GM18861 (cell line): ENCODE data around the gene B3GAT1.

Source experiments
- ATAC-seq: cut with Tn5 transposase; IDR thresholded peaks from one replicate; pipeline ENCODE4 v1.9.1; 2021; ENCODE audit not compliant: unreplicated experiment

Gene B3GAT1

DNA sequence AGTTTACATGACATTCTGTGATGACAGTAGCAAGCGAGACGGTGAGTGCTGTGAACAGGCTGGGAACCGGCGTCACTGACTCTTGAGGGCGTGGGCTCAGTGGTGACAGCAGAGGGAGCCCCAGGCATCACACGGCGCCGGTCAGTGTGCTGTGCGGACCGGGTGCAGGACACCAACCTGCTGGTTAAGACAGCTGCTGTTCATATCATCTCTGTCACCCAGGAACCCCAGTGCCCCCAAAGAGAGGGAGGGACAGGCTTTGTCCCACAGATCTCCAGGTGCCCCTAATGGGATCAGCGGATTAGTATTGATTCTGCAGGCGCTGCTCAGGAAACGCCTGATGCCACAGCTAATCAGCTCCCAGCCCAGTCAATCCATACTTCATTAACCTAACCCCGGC lies 18.4 kb downstream of the B3GAT1 start:
- no peak for ATAC-seq

- no peak for ATAC-seq
These were observed 19.0 kb downstream of the B3GAT1 start for GRCh38 chr11:134392953-134393615.

DNA sequence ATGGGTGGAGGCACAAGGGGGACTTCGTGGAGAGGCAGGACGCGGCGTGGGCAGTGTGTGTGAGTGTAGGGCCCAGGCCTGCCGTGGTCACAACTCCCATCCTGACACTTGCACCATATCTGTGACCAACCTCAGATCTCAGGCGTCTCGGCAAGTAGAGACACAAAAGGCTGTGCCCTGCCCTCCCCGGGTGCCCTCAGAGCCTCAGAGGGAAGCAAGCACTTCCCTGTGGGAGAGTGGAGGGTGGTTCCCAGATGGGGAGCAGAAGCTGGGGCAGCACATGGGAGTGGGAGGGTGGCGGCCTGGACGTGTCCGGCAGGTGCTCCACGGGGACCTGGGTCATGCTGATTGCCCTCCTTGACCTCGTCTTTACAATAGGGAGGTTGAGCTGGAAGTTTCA lies 20.4 kb downstream of the B3GAT1 start:
- ATAC-seq, result no peak

- no peak for ATAC-seq
These were observed 21.1 kb downstream of the B3GAT1 start for GRCh38 chr11:134390706-134391569.

GRCh38 chr11:134389464-134390180 lies 22.4 kb downstream of the B3GAT1 start:
- ATAC-seq, result no peak

- ATAC-seq, result no peak
These were observed 23.5 kb downstream of the B3GAT1 start for GRCh38 chr11:134388590-134388989.

GRCh38 chr11:134387501-134387900 lies 24.5 kb downstream of the B3GAT1 start:
- ATAC-seq, result no peak

DNA sequence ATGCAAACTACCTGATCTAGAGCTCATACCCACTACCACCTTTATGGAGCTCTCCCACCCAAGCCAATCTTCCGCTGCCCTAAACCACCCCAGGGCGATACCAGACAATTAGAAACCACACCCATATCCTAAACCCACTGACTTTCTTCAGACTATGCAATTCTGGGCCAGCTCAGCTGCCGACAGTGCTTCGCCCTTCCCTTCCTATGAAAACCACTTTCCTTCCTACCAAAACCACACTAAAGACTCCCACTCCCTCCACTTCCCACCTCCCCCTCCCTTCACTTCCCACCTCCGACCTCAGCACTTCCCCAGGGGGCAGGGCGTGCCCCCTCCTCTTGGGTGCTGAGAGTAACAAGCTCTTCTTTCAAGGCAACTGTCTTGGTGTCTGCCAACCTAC lies 25.1 kb downstream of the B3GAT1 start:
- ATAC-seq, result no peak

GRCh38 chr11:134385774-134386565 lies 26.1 kb downstream of the B3GAT1 start:
- ATAC-seq, result no peak

DNA sequence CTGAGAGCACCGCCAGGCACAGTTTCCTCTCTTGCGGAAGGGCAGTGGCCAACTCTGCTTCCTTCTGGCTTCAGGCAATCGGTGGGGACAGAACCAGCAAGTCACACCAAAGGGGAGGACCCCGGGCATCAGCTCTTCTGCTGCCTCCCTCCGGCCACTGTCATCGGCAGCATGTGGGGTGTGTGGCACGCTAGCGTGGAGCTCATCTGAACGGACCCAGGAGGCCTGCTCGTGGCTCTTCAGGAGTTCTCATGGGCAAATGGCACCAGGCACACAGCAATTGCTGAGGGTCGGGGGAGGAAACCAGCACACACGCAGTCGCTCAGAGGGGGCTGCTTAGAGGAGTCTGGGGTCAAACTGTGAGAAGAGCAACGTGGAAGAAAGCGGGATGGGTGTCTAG lies 26.9 kb downstream of the B3GAT1 start:
- no peak for ATAC-seq

- no peak for ATAC-seq
These were observed 27.6 kb downstream of the B3GAT1 start for GRCh38 chr11:134384406-134384805.

DNA sequence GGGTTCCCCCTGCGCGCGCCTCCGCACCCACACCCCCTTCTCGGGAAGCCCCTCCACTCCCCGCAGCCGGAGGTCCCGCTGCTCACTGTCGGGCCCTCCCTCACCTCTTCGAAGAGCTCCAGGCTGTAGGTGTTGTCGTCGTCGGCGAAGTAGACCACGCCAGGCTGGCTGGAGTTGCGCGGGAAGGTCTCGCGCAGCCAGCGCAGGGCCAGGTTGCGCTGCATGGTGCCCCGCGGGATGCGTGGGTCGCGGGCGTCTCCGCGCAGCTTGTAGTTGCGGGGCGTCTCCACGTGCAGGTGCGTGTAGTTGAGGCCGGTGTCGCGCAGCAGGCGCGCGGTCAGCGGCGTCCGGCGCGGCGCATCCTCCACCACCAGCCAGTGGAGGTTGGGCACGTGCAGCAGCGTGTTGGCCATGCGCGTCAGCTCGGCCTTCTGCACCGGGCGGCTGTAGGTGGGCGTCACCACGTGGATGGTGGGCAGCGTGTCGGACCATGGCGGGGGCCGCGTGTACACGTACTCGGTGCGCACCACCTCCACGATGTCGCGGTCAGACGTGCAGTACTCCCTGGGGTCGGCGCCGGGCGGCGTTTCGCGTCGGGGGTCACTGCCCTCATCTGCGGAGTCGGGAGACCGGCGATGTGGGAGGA lies 28.3 kb downstream of the B3GAT1 start:
- ATAC-seq, result no peak

- ATAC-seq, result no peak
These were observed 29.2 kb downstream of the B3GAT1 start for GRCh38 chr11:134382830-134383229.

- ATAC-seq, result no peak
These were observed 29.8 kb downstream of the B3GAT1 start for GRCh38 chr11:134382257-134382656.

DNA sequence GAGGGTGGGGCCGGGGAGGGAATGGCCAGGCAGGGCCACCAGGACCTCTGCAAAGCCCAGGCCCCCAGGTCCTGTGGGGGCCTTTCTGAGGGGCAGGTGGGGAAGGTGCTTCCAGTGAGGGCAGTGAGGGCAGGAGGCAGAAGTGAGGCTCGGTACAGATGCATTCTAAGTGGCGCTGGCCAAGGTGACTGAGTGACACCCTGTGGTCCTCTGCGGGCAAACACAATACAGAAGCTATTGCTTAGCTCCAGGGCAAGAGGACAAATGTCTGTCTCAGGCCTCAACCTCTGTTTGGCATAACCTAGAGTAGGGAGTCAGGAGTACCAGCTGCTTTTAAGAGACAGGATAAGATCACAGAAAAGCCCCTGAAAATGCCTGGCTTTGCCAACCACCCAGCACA lies 31.3 kb downstream of the B3GAT1 start:
- no peak for ATAC-seq

- ATAC-seq, result no peak
These were observed 31.8 kb downstream of the B3GAT1 start for GRCh38 chr11:134380229-134380628.

DNA sequence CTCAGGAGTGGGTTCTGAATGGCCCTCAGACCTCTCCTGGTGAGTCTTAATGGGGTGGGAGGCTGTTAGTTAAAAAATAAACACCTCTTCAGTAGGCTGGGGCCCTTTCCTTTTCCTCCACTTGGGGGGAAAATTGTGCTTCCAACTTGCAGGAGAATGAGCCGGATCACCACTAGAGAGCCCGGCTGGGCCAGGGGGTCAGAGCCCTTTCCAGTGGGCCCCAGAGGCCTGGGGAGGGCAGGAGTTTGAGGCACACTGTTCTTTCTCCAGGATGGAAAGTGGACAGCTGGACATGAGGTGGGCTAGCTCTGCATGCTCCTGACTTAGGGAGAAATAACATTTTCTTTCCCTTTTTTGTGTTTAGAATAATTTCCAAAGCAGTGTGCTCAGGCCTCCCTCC lies 32.8 kb downstream of the B3GAT1 start:
- ATAC-seq, result no peak

DNA sequence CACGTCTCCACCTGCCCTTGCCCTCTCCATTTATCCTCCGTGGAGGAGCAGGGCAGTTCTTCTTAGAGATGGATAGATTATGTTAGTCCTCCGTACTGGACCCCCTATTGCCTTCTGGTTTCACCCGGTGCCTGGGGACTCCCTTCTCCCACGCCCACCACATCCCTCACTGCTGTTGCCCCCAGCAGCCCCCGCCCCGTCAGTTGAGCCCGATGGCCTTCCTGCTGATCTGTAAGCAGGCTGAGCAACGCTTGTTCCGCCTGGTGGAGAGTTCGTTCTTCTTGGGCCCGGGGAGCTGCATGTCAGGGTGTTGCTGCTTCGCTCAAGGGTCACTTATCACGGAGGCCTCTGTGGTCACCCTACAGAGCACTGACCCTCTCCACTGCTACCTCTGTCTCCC lies 34.2 kb downstream of the B3GAT1 start:
- no peak for ATAC-seq

GRCh38 chr11:134376150-134376921 lies 35.7 kb downstream of the B3GAT1 start:
- no peak for ATAC-seq
